GM12891 (cell line): Measurements from ENCODE around the gene NCAPH2.

ENCODE experiments used
- DNase-seq: peaks from one replicate; pipeline ENCODE4 v3.0.0; 2011; ENCODE audit warnings: low spot score; ENCODE audit not compliant: insufficient read length
- FAIRE-seq: peaks from 2 replicates; lab custom pipeline; 2011; peaks lifted over from hg19 to GRCh38; lab: Jason Lieb, UNC
- PAX5 ChIP-seq: IDR thresholded peaks from 2 replicates; pipeline ENCODE4 v1.6.1; 2011; ENCODE audit warnings: low read length, moderate library complexity, mild to moderate bottlenecking; ENCODE audit not compliant: insufficient read depth, severe bottlenecking
- POLR2A ChIP-seq: IDR thresholded peaks from 2 replicates; pipeline ENCODE4 v1.6.1; 2011; ENCODE audit warnings: low read depth, low read length, control low read depth
- POLR2AphosphoS5 ChIP-seq: IDR thresholded peaks from 2 replicates; pipeline ENCODE4 v1.6.1; 2011; ENCODE audit warnings: low read depth, low read length, control low read depth
- POU2F2 ChIP-seq: IDR thresholded peaks from 2 replicates; pipeline ENCODE4 v1.6.1; 2011; ENCODE audit warnings: low read depth, mild to moderate bottlenecking, control low read depth, low read length, moderate library complexity
- SPI1 ChIP-seq: IDR thresholded peaks from 2 replicates; pipeline ENCODE4 v1.6.1; 2011; ENCODE audit warnings: low read depth, low read length, control low read depth
- TAF1 ChIP-seq: IDR thresholded peaks from 2 replicates; pipeline ENCODE4 v1.6.1; 2011; ENCODE audit warnings: low read depth, low read length, control low read depth

NCAPH2 gene

GRCh38 chr22:50482107-50483074, 25.6 kb upstream of the NCAPH2 start:
- FAIRE-seq (peak; percentile 28), DNase-seq (no peak)
- TF ChIP-seq POLR2A (no peak), SPI1 (no peak), POLR2AphosphoS5 (no peak)

- DNase-seq = no peak
- TF ChIP-seq POU2F2 = no peak
- TF ChIP-seq POLR2AphosphoS5 = no peak
- TF ChIP-seq TAF1 = no peak
- TF ChIP-seq SPI1 = no peak
- TF ChIP-seq PAX5 = no peak
- no peak for TF ChIP-seq POLR2A
- no peak for FAIRE-seq
These were observed 24.9 kb upstream of the NCAPH2 start for GRCh38 chr22:50483106-50483505.

- TF ChIP-seq PAX5 (no peak), POLR2AphosphoS5 (no peak)
- FAIRE-seq (no peak), DNase-seq (no peak)
These were observed 24.5 kb upstream of the NCAPH2 start for GRCh38 chr22:50483556-50483955.

GRCh38 chr22:50483977-50484853, 23.8 kb upstream of the NCAPH2 start:
- TF ChIP-seq PAX5 = no peak
- no peak for TF ChIP-seq POLR2A
- TF ChIP-seq POU2F2 = no peak
- TF ChIP-seq POLR2AphosphoS5 = no peak
- no peak for TF ChIP-seq TAF1
- no peak for TF ChIP-seq SPI1
- FAIRE-seq = no peak

GRCh38 chr22:50485221-50486131, 22.5 kb upstream of the NCAPH2 start:
- DNase-seq = no peak
- FAIRE-seq = no peak
- TF ChIP-seq POLR2A (no peak), POLR2AphosphoS5 (no peak), TAF1 (no peak), SPI1 (no peak), PAX5 (no peak), POU2F2 (no peak)

More at GRCh38 chr22:50483977-50484853, 23.8 kb upstream of the NCAPH2 start:
- no peak for DNase-seq

GRCh38 chr22:50486561-50487289, 21.3 kb upstream of the NCAPH2 start, which contains the start of gene MIOX:
Gene MIOX (plus strand): TSS chr22:50486859. CDS start chr22:50486898, 39 bp downstream.
- FAIRE-seq (no peak), DNase-seq (no peak)
- TF ChIP-seq POLR2A = no peak
- TF ChIP-seq POU2F2 = no peak
- TF ChIP-seq POLR2AphosphoS5 = no peak
- TF ChIP-seq TAF1 = no peak

- TF ChIP-seq PAX5 (no peak), POLR2AphosphoS5 (no peak), SPI1 (no peak), POLR2A (no peak), TAF1 (no peak), POU2F2 (no peak)
- FAIRE-seq = no peak
- DNase-seq = no peak
These were observed 20.6 kb upstream of the NCAPH2 start for GRCh38 chr22:50487290-50488005.
